HepG2 (cell line): ENCODE data around the gene ZNF281. TPM values are rescaled to one million over a fixed set of nuclear protein-coding genes. Genes with fewer than 3 reads are reported as not detected.

Experiments used
- KLF15 ChIP-seq: sonication (generic); formaldehyde crosslinking; IDR thresholded peaks from 2 replicates; pipeline ENCODE4 v1.8.1; 2023; ENCODE audit warnings: borderline replicate concordance, mild to moderate bottlenecking, inconsistent platforms, missing genetic modification reagents, mixed read lengths
- MAFG ChIP-seq: sonication (generic); formaldehyde crosslinking; IDR thresholded peaks from 2 replicates; pipeline ENCODE4 v1.5.1; 2020; ENCODE audit warnings: mild to moderate bottlenecking, missing genetic modification reagents
- MBD4 ChIP-seq: IDR thresholded peaks from 2 replicates; pipeline ENCODE4 v1.6.1; 2012; ENCODE audit warnings: low read length, inconsistent platforms, borderline replicate concordance
- SIX1 ChIP-seq: sonication (generic); formaldehyde crosslinking; IDR thresholded peaks from 2 replicates; pipeline ENCODE4 v1.4.0; 2020; ENCODE audit warnings: missing genetic modification reagents, borderline replicate concordance
- SP2 ChIP-seq: sonication (generic); formaldehyde crosslinking; IDR thresholded peaks from 2 replicates; pipeline ENCODE4 v1.5.1; 2020; ENCODE audit warnings: mild to moderate bottlenecking, missing genetic modification reagents
- ZNF792 ChIP-seq: IDR thresholded peaks from 2 replicates; pipeline ENCODE4 v1.6.1; 2016
- polyA plus RNA-seq, 8 experiments: library from polyadenylated mRNA; depleted of rRNA in 3 of 8; stranded (reverse) in 7 of 8; unstranded in 1 of 8; fragments of >200 nt; fragmentation: Illumina TruSeq in 4 of 8; extraction: Trizol in 4 of 8; gene quantifications; 2 replicates each; pipeline versions ENCODE4 v1.2.1 to v1.2.3, GENCODE V29; 2011 to 2016; ENCODE audit warnings: low read depth in 4 of 8, missing spikeins in 1 of 8, mixed read lengths in 1 of 8; ENCODE audit not compliant: insufficient read depth in 1 of 8
- total RNA-seq, 5 experiments: library from RNA; depleted of rRNA; stranded (reverse); fragments of >200 nt; fragmentation: Illumina TruSeq; extraction: Trizol; gene quantifications; 2 replicates each; pipeline ENCODE4 v1.2.3, GENCODE V29; 2016; ENCODE audit warnings: low read depth in 1 of 5
- TF ChIP-seq, protein P1 (sequence below): sonication (generic); formaldehyde crosslinking; IDR thresholded peaks from 2 replicates; pipeline ENCODE4 v1.4.0; 2020; ENCODE audit warnings: low read depth, missing genetic modification reagents
- TF ChIP-seq, protein P2 (sequence below): sonication (generic); formaldehyde crosslinking; IDR thresholded peaks from 2 replicates; pipeline ENCODE4 v1.8.1; 2023; ENCODE audit warnings: mild to moderate bottlenecking, moderate library complexity, missing genetic modification reagents
- TF ChIP-seq, protein P3 (sequence below): sonication (generic); formaldehyde crosslinking; IDR thresholded peaks from 2 replicates; pipeline ENCODE4 v1.8.1; 2023; ENCODE audit warnings: mild to moderate bottlenecking, missing genetic modification reagents
- TF ChIP-seq, protein P4 (sequence below): sonication (generic); formaldehyde crosslinking; IDR thresholded peaks from 2 replicates; pipeline ENCODE4 v1.4.0; 2020; ENCODE audit warnings: mild to moderate bottlenecking, missing genetic modification reagents
- TF ChIP-seq, protein P5 (sequence below): sonication (generic); formaldehyde crosslinking; IDR thresholded peaks from 2 replicates; pipeline ENCODE4 v1.4.0; 2020; ENCODE audit warnings: missing genetic modification reagents, borderline replicate concordance

The ZNF281 gene
- total and polyA plus RNA-seq, 2 of the 13 experiments (the other 11 are each of a cell fraction or from before 2014, with no cell fraction given), result 7.7 to 20.6 TPM

DNA sequence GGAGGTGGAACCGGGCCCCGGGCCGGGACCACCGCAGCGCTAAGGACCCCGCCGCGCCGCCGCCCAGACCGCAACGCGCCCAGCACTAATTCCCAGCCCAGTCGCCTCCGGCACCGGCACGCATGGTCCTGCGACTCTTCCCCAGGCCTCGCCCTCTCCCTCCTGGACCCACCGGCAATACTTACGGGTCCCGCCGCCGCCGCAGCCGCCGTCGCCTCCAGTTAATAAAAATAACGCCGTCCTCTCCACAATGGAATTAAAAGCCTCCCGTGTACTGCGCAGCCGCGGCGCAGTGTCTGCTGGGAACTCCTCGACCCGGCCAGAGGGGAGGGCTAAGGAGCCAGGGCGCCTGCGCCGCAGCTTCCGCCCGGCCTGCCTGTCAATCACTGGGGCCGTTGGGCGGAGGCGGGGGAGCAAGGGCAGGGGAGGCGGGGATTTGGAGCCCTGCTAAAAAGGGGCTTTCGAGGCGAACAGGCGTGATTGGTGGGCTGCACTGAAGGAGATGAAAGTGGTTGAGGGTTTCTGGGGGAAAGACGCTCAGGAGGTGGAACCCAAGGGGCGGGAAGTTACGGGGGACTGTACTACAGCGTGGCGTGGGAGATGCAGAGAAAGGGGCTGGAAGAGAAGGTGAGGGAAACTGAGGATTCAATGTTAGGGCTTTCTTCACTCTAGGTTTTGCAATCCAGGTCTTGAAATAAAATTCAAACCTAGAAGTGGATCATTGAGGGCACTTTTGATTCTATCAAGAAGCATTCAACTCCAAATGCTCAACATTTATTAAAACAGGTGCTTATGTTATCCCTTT, at the start of gene ZNF281 (continued):
- TF ChIP-seq, protein P1, sequence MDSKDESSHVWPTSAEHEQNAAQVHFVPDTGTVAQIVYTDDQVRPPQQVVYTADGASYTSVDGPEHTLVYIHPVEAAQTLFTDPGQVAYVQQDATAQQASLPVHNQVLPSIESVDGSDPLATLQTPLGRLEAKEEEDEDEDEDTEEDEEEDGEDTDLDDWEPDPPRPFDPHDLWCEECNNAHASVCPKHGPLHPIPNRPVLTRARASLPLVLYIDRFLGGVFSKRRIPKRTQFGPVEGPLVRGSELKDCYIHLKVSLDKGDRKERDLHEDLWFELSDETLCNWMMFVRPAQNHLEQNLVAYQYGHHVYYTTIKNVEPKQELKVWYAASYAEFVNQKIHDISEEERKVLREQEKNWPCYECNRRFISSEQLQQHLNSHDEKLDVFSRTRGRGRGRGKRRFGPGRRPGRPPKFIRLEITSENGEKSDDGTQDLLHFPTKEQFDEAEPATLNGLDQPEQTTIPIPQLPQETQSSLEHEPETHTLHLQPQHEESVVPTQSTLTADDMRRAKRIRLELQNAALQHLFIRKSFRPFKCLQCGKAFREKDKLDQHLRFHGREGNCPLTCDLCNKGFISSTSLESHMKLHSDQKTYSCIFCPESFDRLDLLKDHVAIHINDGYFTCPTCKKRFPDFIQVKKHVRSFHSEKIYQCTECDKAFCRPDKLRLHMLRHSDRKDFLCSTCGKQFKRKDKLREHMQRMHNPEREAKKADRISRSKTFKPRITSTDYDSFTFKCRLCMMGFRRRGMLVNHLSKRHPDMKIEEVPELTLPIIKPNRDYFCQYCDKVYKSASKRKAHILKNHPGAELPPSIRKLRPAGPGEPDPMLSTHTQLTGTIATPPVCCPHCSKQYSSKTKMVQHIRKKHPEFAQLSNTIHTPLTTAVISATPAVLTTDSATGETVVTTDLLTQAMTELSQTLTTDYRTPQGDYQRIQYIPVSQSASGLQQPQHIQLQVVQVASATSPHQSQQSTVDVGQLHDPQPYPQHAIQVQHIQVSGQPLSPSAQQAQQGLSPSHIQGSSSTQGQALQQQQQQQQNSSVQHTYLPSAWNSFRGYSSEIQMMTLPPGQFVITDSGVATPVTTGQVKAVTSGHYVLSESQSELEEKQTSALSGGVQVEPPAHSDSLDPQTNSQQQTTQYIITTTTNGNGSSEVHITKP, result 0 out of 2 replicates have a peak, but pooled peaks have one; percentile 50
- TF ChIP-seq SP2 (CRISPR knock-in tag), result no peak
- no peak for TF ChIP-seq MAFG
- TF ChIP-seq MBD4, result no peak
- TF ChIP-seq, protein P2, sequence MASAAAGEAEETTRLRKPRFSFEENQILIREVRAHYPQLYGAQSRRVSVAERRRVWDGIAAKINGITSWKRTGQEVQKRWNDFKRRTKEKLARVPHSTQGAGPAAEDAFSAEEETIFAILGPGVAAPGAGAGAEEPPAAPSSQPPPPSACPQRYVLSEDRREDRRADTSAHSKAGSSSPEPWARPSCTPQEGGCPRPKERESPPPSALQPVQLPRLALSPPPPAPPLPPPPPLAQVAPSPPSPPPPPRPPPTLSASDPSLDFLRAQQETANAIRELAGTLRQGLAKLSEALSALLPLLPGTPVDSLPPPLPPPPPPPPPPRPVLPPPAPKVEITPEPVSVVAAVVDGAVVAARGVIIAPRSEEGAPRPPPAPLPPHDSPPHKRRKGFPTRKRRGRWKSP (CRISPR knock-in tag), result peak; percentile 81; the same call in 1 of the 2 replicates
- TF ChIP-seq, protein P3, sequence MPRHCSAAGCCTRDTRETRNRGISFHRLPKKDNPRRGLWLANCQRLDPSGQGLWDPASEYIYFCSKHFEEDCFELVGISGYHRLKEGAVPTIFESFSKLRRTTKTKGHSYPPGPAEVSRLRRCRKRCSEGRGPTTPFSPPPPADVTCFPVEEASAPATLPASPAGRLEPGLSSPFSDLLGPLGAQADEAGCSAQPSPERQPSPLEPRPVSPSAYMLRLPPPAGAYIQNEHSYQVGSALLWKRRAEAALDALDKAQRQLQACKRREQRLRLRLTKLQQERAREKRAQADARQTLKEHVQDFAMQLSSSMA, result no peak
- no peak for TF ChIP-seq SIX1
- TF ChIP-seq, protein P4, sequence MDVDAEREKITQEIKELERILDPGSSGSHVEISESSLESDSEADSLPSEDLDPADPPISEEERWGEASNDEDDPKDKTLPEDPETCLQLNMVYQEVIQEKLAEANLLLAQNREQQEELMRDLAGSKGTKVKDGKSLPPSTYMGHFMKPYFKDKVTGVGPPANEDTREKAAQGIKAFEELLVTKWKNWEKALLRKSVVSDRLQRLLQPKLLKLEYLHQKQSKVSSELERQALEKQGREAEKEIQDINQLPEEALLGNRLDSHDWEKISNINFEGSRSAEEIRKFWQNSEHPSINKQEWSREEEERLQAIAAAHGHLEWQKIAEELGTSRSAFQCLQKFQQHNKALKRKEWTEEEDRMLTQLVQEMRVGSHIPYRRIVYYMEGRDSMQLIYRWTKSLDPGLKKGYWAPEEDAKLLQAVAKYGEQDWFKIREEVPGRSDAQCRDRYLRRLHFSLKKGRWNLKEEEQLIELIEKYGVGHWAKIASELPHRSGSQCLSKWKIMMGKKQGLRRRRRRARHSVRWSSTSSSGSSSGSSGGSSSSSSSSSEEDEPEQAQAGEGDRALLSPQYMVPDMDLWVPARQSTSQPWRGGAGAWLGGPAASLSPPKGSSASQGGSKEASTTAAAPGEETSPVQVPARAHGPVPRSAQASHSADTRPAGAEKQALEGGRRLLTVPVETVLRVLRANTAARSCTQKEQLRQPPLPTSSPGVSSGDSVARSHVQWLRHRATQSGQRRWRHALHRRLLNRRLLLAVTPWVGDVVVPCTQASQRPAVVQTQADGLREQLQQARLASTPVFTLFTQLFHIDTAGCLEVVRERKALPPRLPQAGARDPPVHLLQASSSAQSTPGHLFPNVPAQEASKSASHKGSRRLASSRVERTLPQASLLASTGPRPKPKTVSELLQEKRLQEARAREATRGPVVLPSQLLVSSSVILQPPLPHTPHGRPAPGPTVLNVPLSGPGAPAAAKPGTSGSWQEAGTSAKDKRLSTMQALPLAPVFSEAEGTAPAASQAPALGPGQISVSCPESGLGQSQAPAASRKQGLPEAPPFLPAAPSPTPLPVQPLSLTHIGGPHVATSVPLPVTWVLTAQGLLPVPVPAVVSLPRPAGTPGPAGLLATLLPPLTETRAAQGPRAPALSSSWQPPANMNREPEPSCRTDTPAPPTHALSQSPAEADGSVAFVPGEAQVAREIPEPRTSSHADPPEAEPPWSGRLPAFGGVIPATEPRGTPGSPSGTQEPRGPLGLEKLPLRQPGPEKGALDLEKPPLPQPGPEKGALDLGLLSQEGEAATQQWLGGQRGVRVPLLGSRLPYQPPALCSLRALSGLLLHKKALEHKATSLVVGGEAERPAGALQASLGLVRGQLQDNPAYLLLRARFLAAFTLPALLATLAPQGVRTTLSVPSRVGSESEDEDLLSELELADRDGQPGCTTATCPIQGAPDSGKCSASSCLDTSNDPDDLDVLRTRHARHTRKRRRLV (CRISPR knock-in tag), result no peak
- TF ChIP-seq, protein P5, sequence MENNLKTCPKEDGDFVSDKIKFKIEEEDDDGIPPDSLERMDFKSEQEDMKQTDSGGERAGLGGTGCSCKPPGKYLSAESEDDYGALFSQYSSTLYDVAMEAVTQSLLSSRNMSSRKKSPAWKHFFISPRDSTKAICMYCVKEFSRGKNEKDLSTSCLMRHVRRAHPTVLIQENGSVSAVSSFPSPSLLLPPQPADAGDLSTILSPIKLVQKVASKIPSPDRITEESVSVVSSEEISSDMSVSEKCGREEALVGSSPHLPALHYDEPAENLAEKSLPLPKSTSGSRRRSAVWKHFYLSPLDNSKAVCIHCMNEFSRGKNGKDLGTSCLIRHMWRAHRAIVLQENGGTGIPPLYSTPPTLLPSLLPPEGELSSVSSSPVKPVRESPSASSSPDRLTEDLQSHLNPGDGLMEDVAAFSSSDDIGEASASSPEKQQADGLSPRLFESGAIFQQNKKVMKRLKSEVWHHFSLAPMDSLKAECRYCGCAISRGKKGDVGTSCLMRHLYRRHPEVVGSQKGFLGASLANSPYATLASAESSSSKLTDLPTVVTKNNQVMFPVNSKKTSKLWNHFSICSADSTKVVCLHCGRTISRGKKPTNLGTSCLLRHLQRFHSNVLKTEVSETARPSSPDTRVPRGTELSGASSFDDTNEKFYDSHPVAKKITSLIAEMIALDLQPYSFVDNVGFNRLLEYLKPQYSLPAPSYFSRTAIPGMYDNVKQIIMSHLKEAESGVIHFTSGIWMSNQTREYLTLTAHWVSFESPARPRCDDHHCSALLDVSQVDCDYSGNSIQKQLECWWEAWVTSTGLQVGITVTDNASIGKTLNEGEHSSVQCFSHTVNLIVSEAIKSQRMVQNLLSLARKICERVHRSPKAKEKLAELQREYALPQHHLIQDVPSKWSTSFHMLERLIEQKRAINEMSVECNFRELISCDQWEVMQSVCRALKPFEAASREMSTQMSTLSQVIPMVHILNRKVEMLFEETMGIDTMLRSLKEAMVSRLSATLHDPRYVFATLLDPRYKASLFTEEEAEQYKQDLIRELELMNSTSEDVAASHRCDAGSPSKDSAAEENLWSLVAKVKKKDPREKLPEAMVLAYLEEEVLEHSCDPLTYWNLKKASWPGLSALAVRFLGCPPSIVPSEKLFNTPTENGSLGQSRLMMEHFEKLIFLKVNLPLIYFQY (CRISPR knock-in tag), result peak; percentile 35; the same call in 1 of the 2 replicates
- peak; percentile 29; the same call in 1 of the 2 replicates for TF ChIP-seq ZNF792 (CRISPR knock-in tag)
- no peak for TF ChIP-seq KLF15 (CRISPR knock-in tag)
